NB4 (cell line): ENCODE results near the gene RPS6KA5.

ENCODE experiments used
- MYC ChIP-seq: IDR thresholded peaks from 2 replicates; pipeline ENCODE4 v1.6.1; 2011; ENCODE audit warnings: low read depth, low read length
- POLR2A ChIP-seq: IDR thresholded peaks from 2 replicates; pipeline ENCODE4 v1.6.1; 2011; ENCODE audit warnings: mild to moderate bottlenecking; ENCODE audit not compliant: insufficient read length; ENCODE audit errors: extremely low read depth
- TF ChIP-seq, protein P1 (sequence below): IDR thresholded peaks from one replicate; pipeline ENCODE4 v1.5.1; 2012; ENCODE audit warnings: low read depth, low read length
- TF ChIP-seq, protein P2 (sequence below): IDR thresholded peaks from 2 replicates; pipeline ENCODE4 v1.6.1; 2011; ENCODE audit warnings: low read depth, low read length

DNA sequence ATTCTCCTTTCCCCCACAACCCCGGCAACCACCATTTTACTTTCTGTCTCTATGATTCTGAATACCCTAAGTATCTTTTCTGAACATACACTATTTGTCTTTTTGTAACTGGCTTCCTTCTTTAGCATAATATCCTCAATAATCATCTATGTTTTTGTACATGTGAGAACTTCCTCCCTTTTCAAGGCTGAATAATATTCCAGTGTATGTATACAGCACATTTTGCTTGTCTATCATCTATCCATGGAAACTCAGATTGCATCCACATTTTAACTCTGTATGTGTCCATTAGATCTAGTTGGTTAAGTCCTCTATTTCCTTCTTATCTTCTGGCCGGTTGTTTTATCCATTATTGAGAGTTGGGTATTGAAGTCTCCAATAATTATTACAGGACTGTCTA, 180.2 kb downstream of the RPS6KA5 start:
- TF ChIP-seq POLR2A = no peak
- TF ChIP-seq, protein P1, sequence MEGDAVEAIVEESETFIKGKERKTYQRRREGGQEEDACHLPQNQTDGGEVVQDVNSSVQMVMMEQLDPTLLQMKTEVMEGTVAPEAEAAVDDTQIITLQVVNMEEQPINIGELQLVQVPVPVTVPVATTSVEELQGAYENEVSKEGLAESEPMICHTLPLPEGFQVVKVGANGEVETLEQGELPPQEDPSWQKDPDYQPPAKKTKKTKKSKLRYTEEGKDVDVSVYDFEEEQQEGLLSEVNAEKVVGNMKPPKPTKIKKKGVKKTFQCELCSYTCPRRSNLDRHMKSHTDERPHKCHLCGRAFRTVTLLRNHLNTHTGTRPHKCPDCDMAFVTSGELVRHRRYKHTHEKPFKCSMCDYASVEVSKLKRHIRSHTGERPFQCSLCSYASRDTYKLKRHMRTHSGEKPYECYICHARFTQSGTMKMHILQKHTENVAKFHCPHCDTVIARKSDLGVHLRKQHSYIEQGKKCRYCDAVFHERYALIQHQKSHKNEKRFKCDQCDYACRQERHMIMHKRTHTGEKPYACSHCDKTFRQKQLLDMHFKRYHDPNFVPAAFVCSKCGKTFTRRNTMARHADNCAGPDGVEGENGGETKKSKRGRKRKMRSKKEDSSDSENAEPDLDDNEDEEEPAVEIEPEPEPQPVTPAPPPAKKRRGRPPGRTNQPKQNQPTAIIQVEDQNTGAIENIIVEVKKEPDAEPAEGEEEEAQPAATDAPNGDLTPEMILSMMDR = no peak
- TF ChIP-seq, protein P2, sequence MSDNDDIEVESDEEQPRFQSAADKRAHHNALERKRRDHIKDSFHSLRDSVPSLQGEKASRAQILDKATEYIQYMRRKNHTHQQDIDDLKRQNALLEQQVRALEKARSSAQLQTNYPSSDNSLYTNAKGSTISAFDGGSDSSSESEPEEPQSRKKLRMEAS = no peak
- TF ChIP-seq MYC = no peak
